ENCODE results near the gene MGP. TPM values are rescaled to one million over a fixed set of nuclear protein-coding genes. Genes with fewer than 3 reads are reported as not detected.

Gene MGP
- total RNA-seq, 1 experiment from 2014 or later = 0.96 TPM

DNA sequence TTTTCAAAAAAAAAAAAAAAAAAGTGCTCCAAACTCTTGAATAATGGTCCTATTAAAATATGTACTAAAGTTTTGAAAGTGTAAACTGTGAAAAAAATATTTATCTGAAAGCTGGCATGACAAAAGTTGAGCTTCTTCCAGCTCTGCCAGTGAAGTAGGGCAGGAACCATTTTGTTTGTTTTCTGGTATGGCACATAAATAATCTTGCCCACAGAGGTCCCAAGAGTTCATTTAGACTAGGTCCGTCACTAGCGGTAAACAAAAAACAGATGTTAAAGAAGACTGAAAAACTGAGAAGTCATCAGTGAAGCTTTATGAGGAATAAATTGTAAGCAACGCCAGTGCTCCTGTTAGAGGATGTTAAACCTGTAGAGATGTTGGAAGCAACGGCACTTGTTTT, 45.7 kb upstream of the MGP start:
- Mint-ChIP-seq H3K27me3 (ENCODE audit: low read depth) (no peaks in the 10 kb centered on the region), H3K4me3 (no peak overlapping the region), H3K27ac (no peak overlapping the region), H3K4me1 (peaks cover 19% of the 10 kb centered on the region), H3K36me3 (no peaks in the 10 kb centered on the region), H3K9me3 (no peaks in the 10 kb centered on the region)
- ATAC-seq (no peak), DNase-seq (ENCODE audit: low spot score) (no peak)
- TF ChIP-seq CREM (CRISPR knock-in tag; IDR thresholded peaks at IDR 0.05) (no peak), RELA (CRISPR knock-in tag; IDR thresholded peaks at IDR 0.05; ENCODE audit: borderline replicate concordance) (no peak), SMAD3 (CRISPR knock-in tag; IDR thresholded peaks at IDR 0.05; ENCODE audit: borderline replicate concordance) (no peak), ELF4 (CRISPR knock-in tag; IDR thresholded peaks at IDR 0.05; ENCODE audit: low read depth) (no peak), GRHL2 (CRISPR knock-in tag; IDR thresholded peaks at IDR 0.05; ENCODE audit: insufficient replicate concordance, severe bottlenecking) (no peak), ZBTB21 (CRISPR knock-in tag; IDR thresholded peaks at IDR 0.05; ENCODE audit: borderline replicate concordance) (no peak), NFYB (CRISPR knock-in tag; conservative IDR thresholded peaks at IDR 0.05; ENCODE audit: low read depth) (no peak), JUN (CRISPR knock-in tag; IDR thresholded peaks at IDR 0.05) (no peak), NR3C1 (CRISPR knock-in tag; conservative IDR thresholded peaks at IDR 0.05; ENCODE audit: low read depth) (no peak), ZNF232 (CRISPR knock-in tag; IDR thresholded peaks at IDR 0.05) (no peak)
- TF ChIP-seq, protein P1, sequence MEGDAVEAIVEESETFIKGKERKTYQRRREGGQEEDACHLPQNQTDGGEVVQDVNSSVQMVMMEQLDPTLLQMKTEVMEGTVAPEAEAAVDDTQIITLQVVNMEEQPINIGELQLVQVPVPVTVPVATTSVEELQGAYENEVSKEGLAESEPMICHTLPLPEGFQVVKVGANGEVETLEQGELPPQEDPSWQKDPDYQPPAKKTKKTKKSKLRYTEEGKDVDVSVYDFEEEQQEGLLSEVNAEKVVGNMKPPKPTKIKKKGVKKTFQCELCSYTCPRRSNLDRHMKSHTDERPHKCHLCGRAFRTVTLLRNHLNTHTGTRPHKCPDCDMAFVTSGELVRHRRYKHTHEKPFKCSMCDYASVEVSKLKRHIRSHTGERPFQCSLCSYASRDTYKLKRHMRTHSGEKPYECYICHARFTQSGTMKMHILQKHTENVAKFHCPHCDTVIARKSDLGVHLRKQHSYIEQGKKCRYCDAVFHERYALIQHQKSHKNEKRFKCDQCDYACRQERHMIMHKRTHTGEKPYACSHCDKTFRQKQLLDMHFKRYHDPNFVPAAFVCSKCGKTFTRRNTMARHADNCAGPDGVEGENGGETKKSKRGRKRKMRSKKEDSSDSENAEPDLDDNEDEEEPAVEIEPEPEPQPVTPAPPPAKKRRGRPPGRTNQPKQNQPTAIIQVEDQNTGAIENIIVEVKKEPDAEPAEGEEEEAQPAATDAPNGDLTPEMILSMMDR (IDR thresholded peaks at IDR 0.05) = no peak
- TF ChIP-seq, protein P2, sequence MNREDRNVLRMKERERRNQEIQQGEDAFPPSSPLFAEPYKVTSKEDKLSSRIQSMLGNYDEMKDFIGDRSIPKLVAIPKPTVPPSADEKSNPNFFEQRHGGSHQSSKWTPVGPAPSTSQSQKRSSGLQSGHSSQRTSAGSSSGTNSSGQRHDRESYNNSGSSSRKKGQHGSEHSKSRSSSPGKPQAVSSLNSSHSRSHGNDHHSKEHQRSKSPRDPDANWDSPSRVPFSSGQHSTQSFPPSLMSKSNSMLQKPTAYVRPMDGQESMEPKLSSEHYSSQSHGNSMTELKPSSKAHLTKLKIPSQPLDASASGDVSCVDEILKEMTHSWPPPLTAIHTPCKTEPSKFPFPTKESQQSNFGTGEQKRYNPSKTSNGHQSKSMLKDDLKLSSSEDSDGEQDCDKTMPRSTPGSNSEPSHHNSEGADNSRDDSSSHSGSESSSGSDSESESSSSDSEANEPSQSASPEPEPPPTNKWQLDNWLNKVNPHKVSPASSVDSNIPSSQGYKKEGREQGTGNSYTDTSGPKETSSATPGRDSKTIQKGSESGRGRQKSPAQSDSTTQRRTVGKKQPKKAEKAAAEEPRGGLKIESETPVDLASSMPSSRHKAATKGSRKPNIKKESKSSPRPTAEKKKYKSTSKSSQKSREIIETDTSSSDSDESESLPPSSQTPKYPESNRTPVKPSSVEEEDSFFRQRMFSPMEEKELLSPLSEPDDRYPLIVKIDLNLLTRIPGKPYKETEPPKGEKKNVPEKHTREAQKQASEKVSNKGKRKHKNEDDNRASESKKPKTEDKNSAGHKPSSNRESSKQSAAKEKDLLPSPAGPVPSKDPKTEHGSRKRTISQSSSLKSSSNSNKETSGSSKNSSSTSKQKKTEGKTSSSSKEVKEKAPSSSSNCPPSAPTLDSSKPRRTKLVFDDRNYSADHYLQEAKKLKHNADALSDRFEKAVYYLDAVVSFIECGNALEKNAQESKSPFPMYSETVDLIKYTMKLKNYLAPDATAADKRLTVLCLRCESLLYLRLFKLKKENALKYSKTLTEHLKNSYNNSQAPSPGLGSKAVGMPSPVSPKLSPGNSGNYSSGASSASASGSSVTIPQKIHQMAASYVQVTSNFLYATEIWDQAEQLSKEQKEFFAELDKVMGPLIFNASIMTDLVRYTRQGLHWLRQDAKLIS (CRISPR knock-in tag; IDR thresholded peaks at IDR 0.05; ENCODE audit: borderline replicate concordance) = no peak
- TF ChIP-seq, protein P3, sequence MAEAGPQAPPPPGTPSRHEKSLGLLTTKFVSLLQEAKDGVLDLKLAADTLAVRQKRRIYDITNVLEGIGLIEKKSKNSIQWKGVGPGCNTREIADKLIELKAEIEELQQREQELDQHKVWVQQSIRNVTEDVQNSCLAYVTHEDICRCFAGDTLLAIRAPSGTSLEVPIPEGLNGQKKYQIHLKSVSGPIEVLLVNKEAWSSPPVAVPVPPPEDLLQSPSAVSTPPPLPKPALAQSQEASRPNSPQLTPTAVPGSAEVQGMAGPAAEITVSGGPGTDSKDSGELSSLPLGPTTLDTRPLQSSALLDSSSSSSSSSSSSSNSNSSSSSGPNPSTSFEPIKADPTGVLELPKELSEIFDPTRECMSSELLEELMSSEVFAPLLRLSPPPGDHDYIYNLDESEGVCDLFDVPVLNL (CRISPR knock-in tag; IDR thresholded peaks at IDR 0.05; ENCODE audit: borderline replicate concordance, low read depth) = no peak
- TF ChIP-seq, protein P4, sequence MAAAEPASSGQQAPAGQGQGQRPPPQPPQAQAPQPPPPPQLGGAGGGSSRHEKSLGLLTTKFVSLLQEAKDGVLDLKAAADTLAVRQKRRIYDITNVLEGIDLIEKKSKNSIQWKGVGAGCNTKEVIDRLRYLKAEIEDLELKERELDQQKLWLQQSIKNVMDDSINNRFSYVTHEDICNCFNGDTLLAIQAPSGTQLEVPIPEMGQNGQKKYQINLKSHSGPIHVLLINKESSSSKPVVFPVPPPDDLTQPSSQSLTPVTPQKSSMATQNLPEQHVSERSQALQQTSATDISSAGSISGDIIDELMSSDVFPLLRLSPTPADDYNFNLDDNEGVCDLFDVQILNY (CRISPR knock-in tag; IDR thresholded peaks at IDR 0.05) = no peak
- TF ChIP-seq, protein P5, sequence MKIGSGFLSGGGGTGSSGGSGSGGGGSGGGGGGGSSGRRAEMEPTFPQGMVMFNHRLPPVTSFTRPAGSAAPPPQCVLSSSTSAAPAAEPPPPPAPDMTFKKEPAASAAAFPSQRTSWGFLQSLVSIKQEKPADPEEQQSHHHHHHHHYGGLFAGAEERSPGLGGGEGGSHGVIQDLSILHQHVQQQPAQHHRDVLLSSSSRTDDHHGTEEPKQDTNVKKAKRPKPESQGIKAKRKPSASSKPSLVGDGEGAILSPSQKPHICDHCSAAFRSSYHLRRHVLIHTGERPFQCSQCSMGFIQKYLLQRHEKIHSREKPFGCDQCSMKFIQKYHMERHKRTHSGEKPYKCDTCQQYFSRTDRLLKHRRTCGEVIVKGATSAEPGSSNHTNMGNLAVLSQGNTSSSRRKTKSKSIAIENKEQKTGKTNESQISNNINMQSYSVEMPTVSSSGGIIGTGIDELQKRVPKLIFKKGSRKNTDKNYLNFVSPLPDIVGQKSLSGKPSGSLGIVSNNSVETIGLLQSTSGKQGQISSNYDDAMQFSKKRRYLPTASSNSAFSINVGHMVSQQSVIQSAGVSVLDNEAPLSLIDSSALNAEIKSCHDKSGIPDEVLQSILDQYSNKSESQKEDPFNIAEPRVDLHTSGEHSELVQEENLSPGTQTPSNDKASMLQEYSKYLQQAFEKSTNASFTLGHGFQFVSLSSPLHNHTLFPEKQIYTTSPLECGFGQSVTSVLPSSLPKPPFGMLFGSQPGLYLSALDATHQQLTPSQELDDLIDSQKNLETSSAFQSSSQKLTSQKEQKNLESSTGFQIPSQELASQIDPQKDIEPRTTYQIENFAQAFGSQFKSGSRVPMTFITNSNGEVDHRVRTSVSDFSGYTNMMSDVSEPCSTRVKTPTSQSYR (CRISPR knock-in tag; IDR thresholded peaks at IDR 0.05) = no peak
- TF ChIP-seq, protein P6, sequence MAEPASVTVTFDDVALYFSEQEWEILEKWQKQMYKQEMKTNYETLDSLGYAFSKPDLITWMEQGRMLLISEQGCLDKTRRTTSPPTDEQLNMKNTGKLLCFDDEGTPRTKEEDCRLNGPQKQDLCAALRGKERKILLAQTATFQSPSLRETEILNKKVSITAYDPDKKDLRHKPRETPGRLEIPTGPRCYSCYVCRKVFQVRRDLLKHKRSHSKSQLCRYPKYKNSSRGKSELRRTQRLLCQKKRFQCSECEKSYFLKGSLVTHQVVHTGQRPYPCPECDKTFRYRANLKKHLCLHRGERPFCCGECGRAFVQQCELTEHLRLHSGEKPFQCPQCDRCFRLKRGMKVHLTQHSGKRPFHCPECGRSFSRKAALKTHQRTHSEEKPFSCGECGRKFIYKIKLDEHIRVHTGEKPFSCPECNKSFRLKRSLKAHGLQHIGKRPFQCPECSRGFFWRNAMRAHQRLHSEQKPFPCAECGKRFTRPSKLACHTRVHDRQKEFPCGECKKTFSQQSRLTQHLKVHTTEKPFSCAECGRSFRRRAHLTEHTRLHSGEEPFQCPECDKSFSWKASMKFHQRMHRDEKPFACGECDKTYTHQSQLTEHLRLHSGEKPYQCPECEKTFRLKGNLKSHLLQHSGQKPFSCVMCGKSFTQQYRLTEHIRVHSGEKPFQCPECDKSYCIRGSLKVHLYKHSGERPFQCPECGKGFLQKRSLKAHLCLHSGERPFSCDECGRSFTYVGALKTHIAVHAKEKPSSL (CRISPR knock-in tag; conservative IDR thresholded peaks at IDR 0.05) = no peak
- TF ChIP-seq, protein P7, sequence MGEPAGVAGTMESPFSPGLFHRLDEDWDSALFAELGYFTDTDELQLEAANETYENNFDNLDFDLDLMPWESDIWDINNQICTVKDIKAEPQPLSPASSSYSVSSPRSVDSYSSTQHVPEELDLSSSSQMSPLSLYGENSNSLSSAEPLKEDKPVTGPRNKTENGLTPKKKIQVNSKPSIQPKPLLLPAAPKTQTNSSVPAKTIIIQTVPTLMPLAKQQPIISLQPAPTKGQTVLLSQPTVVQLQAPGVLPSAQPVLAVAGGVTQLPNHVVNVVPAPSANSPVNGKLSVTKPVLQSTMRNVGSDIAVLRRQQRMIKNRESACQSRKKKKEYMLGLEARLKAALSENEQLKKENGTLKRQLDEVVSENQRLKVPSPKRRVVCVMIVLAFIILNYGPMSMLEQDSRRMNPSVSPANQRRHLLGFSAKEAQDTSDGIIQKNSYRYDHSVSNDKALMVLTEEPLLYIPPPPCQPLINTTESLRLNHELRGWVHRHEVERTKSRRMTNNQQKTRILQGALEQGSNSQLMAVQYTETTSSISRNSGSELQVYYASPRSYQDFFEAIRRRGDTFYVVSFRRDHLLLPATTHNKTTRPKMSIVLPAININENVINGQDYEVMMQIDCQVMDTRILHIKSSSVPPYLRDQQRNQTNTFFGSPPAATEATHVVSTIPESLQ (CRISPR knock-in tag; IDR thresholded peaks at IDR 0.05) = no peak
- POLR2A ChIA-PET = no interaction called here
- CTCF ChIA-PET = no interaction called here

Measured in WTC11 (cell line).